ENCODE measurements around the gene CAMKMT. TPM values are rescaled to one million over a fixed set of nuclear protein-coding genes. Genes with fewer than 3 reads are reported as not detected.

The CAMKMT gene
- total RNA-seq, 2 experiments from 2014 or later, result 25.7 to 27.4 TPM

GRCh38 chr2:44333994-44334393 lies 27.8 kb upstream of the CAMKMT start:
- H3K4me1 ChIP-seq (ENCODE audit: insufficient read depth, low read length, poor library complexity, severe bottlenecking), result no peaks in the 10 kb centered on the region
- ChIA-PET CTCF (ENCODE audit: unreplicated experiment) (interaction anchor here (0.6 kb wide), 1 partner anchor 45 kb away, joined by 4 read pairs; no protein-coding TSS in a partner anchor), POLR2A (interaction anchor here (1.0 kb wide), 2 partner anchors 10 to 13 kb away, joined by 3 to 4 read pairs; no protein-coding TSS in a partner anchor)
- no peak overlapping the region for H3K4me2 ChIP-seq (ENCODE audit: low read length)
- H3K9me2 ChIP-seq (ENCODE audit: insufficient read depth, low read length), result no peaks in the 10 kb centered on the region
- TF ChIP-seq CTCF (conservative IDR thresholded peaks at IDR 0.05; ENCODE audit: low read length) (no peak), EZH2phosphoT487 (IDR thresholded peaks at IDR 0.05; ENCODE audit: borderline replicate concordance, low read depth, low read length) (no peak)
- peaks cover 56% of the 10 kb centered on the region for H3K36me3 ChIP-seq (ENCODE audit: insufficient read depth, low read length)
- intact Hi-C loops (cut with micrococcal nuclease; ENCODE audit: unreplicated experiment), result no loop called here
- DNase-seq (ENCODE audit: low spot score), result no peak
- no peaks in the 10 kb centered on the region for H4K20me1 ChIP-seq (ENCODE audit: insufficient read depth, low read length)
- no TSS peak for BruUV-seq (replicated peaks)
- no peaks in the 10 kb centered on the region for H3K9me3 ChIP-seq (ENCODE audit: low read length)
- H2AFZ ChIP-seq (ENCODE audit: low read length), result no peak overlapping the region
- no peak overlapping the region for H3K27ac ChIP-seq (ENCODE audit: low read depth, low read length, poor library complexity, severe bottlenecking)
- no peak overlapping the region for H3K4me3 ChIP-seq (ENCODE audit: low read depth, low read length, poor library complexity, severe bottlenecking)
- no peaks in the 10 kb centered on the region for H3K79me2 ChIP-seq (ENCODE audit: insufficient read depth, low read depth, low read length)

DNA sequence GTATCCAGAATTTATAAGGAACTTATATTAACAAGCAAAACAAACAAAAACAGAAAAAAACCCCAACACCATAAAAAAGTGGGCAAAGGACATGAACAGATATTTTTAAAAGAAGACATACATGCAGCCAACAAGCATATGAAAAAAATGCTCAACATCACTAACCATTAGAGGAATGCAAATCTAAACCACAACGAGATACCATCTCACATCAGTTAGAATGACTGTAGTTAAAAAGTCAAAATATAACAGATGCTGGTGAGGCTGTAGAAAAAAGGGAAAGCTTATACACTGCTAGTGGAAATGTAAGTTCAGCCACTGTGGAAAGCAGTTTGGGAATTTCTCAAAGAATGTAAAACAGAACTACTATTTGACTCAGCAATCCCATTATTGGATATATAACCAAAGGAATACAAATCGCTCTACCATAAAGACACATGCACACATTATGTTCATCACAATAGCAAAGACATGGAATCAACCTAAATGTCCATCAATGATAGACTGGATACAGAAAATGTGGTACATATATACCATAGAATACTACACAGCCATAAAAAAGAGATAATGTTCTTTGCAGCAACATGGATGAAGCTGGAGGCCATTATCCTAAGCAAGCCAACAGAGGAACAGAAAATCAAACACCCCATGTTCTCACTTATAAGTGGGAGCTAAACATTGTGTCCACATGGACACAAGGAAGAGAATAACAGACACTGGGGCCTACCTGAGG lies 25.8 kb upstream of the CAMKMT start:
- no TSS peak for BruUV-seq (replicated peaks)
- POLR2A ChIA-PET, result interaction anchor here (1.4 kb wide), 1 partner anchor 19 kb away, joined by 3 read pairs; no protein-coding TSS in a partner anchor

More for the DNA sequence above, 25.8 kb upstream of the CAMKMT start:
- DNase-seq (ENCODE audit: low spot score), result no peak
- intact Hi-C loops (cut with micrococcal nuclease; ENCODE audit: unreplicated experiment), result no loop called here
- TF ChIP-seq EZH2phosphoT487 (IDR thresholded peaks at IDR 0.05; ENCODE audit: borderline replicate concordance, low read depth, low read length), result no peak
- no peak for TF ChIP-seq CTCF (conservative IDR thresholded peaks at IDR 0.05; ENCODE audit: low read length)
- H3K36me3 ChIP-seq (ENCODE audit: insufficient read depth, low read length), result peaks cover 56% of the 10 kb centered on the region
- no peak overlapping the region for H3K4me3 ChIP-seq (ENCODE audit: low read depth, low read length, poor library complexity, severe bottlenecking)
- CTCF ChIA-PET (ENCODE audit: unreplicated experiment), result no interaction called here
- H3K79me2 ChIP-seq (ENCODE audit: insufficient read depth, low read depth, low read length), result no peaks in the 10 kb centered on the region
- H3K27ac ChIP-seq (ENCODE audit: low read depth, low read length, poor library complexity, severe bottlenecking), result no peak overlapping the region
- H2AFZ ChIP-seq (ENCODE audit: low read length), result no peak overlapping the region
- no peaks in the 10 kb centered on the region for H3K9me3 ChIP-seq (ENCODE audit: low read length)
- H4K20me1 ChIP-seq (ENCODE audit: insufficient read depth, low read length), result no peaks in the 10 kb centered on the region
- no peak overlapping the region for H3K4me2 ChIP-seq (ENCODE audit: low read length)
- no peaks in the 10 kb centered on the region for H3K9me2 ChIP-seq (ENCODE audit: insufficient read depth, low read length)
- no peaks in the 10 kb centered on the region for H3K4me1 ChIP-seq (ENCODE audit: insufficient read depth, low read length, poor library complexity, severe bottlenecking)
